ENCODE measurements around the gene AKAP6. TPM values are rescaled to one million over a fixed set of nuclear protein-coding genes. Genes with fewer than 3 reads are reported as not detected.

AKAP6 gene
- total RNA-seq, 1 experiment from 2014 or later = 1.1 TPM

GRCh38 chr14:32394038-32394437 lies 64.9 kb downstream of the AKAP6 start:
- no peak overlapping the region for H2AK5ac ChIP-seq (ENCODE audit: insufficient read length, low read length)
- H4K5ac ChIP-seq (ENCODE audit: insufficient read length, low read depth, low read length) = no peak overlapping the region
- 0 out of 2 replicates have a peak, but pooled peaks cover 3% of the 10 kb centered on the region for H3K4me1 ChIP-seq (ENCODE audit: insufficient read depth, low read length)
- H3K27me3 Mint-ChIP-seq (ENCODE audit: low read depth) = no peaks in the 10 kb centered on the region
- no peak overlapping the region for H3K4me3 Mint-ChIP-seq
- DNase-seq = no peak
- no peak overlapping the region for H3T11ph ChIP-seq (ENCODE audit: low read length)
- H2AFZ ChIP-seq (ENCODE audit: low read length) = no peak overlapping the region
- no peak overlapping the region for H3K4ac ChIP-seq (ENCODE audit: low read depth, low read length)
- peaks cover 5 to 9% of the 10 kb centered on the region in 2 experiments; a peak in 3 of 5 replicates for H3K9me3 Mint-ChIP-seq
- H2BK120ac ChIP-seq (ENCODE audit: low read depth, low read length, poor library complexity, severe bottlenecking) = no peak overlapping the region
- no peak overlapping the region for H2BK15ac ChIP-seq (ENCODE audit: low read depth, low read length)
- no peaks in the 10 kb centered on the region for H3K23me2 ChIP-seq (ENCODE audit: insufficient read length, low read depth, low read length, poor library complexity, severe bottlenecking)
- no peaks in the 10 kb centered on the region for H3K9me3 ChIP-seq (ENCODE audit: control insufficient read depth, low read depth, low read length)
- no peak overlapping the region for H2BK5ac ChIP-seq (ENCODE audit: insufficient read length, low read length)
- H4K20me1 ChIP-seq (ENCODE audit: control insufficient read depth, insufficient read depth, insufficient read length) = no peaks in the 10 kb centered on the region
- no peak overlapping the region for H3K27ac Mint-ChIP-seq
- no peak overlapping the region for H4K91ac ChIP-seq (ENCODE audit: insufficient read length, low read depth, low read length)
- H3K79me2 ChIP-seq (ENCODE audit: insufficient read depth, low read length) = no peaks in the 10 kb centered on the region
- no peak overlapping the region for H2BK12ac ChIP-seq (ENCODE audit: insufficient read length, low read depth, low read length)
- H3K14ac ChIP-seq (ENCODE audit: insufficient read depth, low read length) = no peak overlapping the region
- no CpG with 5 or more reads among the region's 1 CpG for WGBS (ENCODE audit: extremely low coverage, insufficient read length, low lambda C conversion rate)
- no peak for TF ChIP-seq CTCF (conservative IDR thresholded peaks at IDR 0.05)
- H4K8ac ChIP-seq (replicated peaks; ENCODE audit: insufficient read length, low read depth, low read length) = no peak overlapping the region
- H3K27me3 ChIP-seq (ENCODE audit: insufficient read depth, low read length) = no peaks in the 10 kb centered on the region
- peaks cover 0 to 14% (median 0%) of the 10 kb centered on the region in 3 experiments; a peak in 3 of 7 replicates for H3K36me3 Mint-ChIP-seq (ENCODE audit: insufficient read depth in 1 of 3, low read depth in 3 of 3)
- peaks cover 13 to 18% of the 10 kb centered on the region in 2 experiments for H3K4me1 Mint-ChIP-seq
- H3K79me1 ChIP-seq (ENCODE audit: insufficient read depth, low read depth, low read length, poor library complexity, severe bottlenecking) = no peaks in the 10 kb centered on the region
- H3K4me2 ChIP-seq (ENCODE audit: insufficient read depth, insufficient read length, low read length) = no peak overlapping the region
- no peak overlapping the region for H3K27ac ChIP-seq (ENCODE audit: insufficient read length, low read depth, low read length)
- H3K56ac ChIP-seq (ENCODE audit: insufficient read length, low read depth, low read length) = no peak overlapping the region
- H2BK20ac ChIP-seq (ENCODE audit: low read depth, low read length, poor library complexity, severe bottlenecking) = no peak overlapping the region
- no peak overlapping the region for H3K9ac ChIP-seq (ENCODE audit: extremely low read depth, insufficient read length, low read length)
- H3K23ac ChIP-seq (ENCODE audit: insufficient read length, low read depth, low read length) = no peak overlapping the region
- no peak overlapping the region for H3K18ac ChIP-seq (ENCODE audit: insufficient read length, low read depth, low read length)

Measured in H9 (cell line).